H9 (cell line): ENCODE data around the gene FAM13A. TPM values are rescaled to one million over a fixed set of nuclear protein-coding genes. Genes with fewer than 3 reads are reported as not detected.

Experiments used
- DNase-seq: peaks from one replicate; pipeline ENCODE4 v3.0.0-alpha.2; 2017
- H2AFZ ChIP-seq: one replicate; pipeline ENCODE4 v1.6.1; 2013; ENCODE audit warnings: mild to moderate bottlenecking, low read length, control low read depth, moderate library complexity
- H2AK5ac ChIP-seq: 2 replicates; pipeline ENCODE4 v1.6.1; 2013; ENCODE audit warnings: low read length, control low read depth, mixed read lengths; ENCODE audit not compliant: insufficient read length
- H2BK120ac ChIP-seq: one replicate; pipeline ENCODE4 v1.6.1; 2013; ENCODE audit warnings: low read depth, mild to moderate bottlenecking, low read length, control low read depth, inconsistent platforms; ENCODE audit not compliant: poor library complexity, severe bottlenecking
- H2BK12ac ChIP-seq: 2 replicates; pipeline ENCODE4 v1.6.1; 2013; ENCODE audit warnings: low read length, control low read depth, mixed read lengths, low read depth; ENCODE audit not compliant: insufficient read length
- H2BK15ac ChIP-seq: 2 replicates; pipeline ENCODE4 v1.6.1; 2013; ENCODE audit warnings: low read depth, low read length, control low read depth
- H2BK20ac ChIP-seq: one replicate; pipeline ENCODE4 v1.6.1; 2013; ENCODE audit warnings: low read depth, mild to moderate bottlenecking, low read length, control low read depth, inconsistent platforms; ENCODE audit not compliant: poor library complexity, severe bottlenecking
- H2BK5ac ChIP-seq: 2 replicates; pipeline ENCODE4 v1.6.1; 2013; ENCODE audit warnings: low read length, control low read depth, mixed read lengths; ENCODE audit not compliant: insufficient read length
- H3K14ac ChIP-seq: 2 replicates; pipeline ENCODE4 v1.6.1; 2013; ENCODE audit warnings: low read length, control low read depth; ENCODE audit not compliant: insufficient read depth
- H3K18ac ChIP-seq: 2 replicates; pipeline ENCODE4 v1.6.1; 2013; ENCODE audit warnings: low read depth, mild to moderate bottlenecking, mixed read lengths, low read length, control low read depth; ENCODE audit not compliant: insufficient read length
- H3K23ac ChIP-seq: 2 replicates; pipeline ENCODE4 v1.6.1; 2013; ENCODE audit warnings: low read length, control low read depth, mixed read lengths, low read depth; ENCODE audit not compliant: insufficient read length
- H3K23me2 ChIP-seq: 2 replicates; pipeline ENCODE4 v1.6.1; 2013; ENCODE audit warnings: low read depth, mild to moderate bottlenecking, mixed read lengths, low read length, control low read depth; ENCODE audit not compliant: insufficient read length, poor library complexity, severe bottlenecking
- H3K27ac ChIP-seq: 2 replicates; pipeline ENCODE4 v1.5.1; 2013; ENCODE audit warnings: low read length, control low read depth, mixed read lengths, low read depth; ENCODE audit not compliant: insufficient read length
- H3K27me3 ChIP-seq: 2 replicates; pipeline ENCODE4 v1.6.1; 2013; ENCODE audit warnings: low read length, control low read depth, inconsistent platforms; ENCODE audit not compliant: insufficient read depth
- H3K4ac ChIP-seq: 2 replicates; pipeline ENCODE4 v1.6.1; 2013; ENCODE audit warnings: low read depth, mild to moderate bottlenecking, control low read depth, inconsistent platforms, low read length, moderate library complexity
- H3K4me1 ChIP-seq: 2 replicates; pipeline ENCODE4 v1.6.1; 2013; ENCODE audit warnings: low read length, control low read depth, inconsistent platforms; ENCODE audit not compliant: insufficient read depth
- H3K4me2 ChIP-seq: 2 replicates; pipeline ENCODE4 v1.6.1; 2013; ENCODE audit warnings: low read length, control low read depth, mixed read lengths; ENCODE audit not compliant: insufficient read length, insufficient read depth
- H3K56ac ChIP-seq: 2 replicates; pipeline ENCODE4 v1.6.1; 2013; ENCODE audit warnings: low read depth, mild to moderate bottlenecking, mixed read lengths, low read length, control low read depth; ENCODE audit not compliant: insufficient read length
- H3K79me1 ChIP-seq: 2 replicates; pipeline ENCODE4 v1.6.1; 2013; ENCODE audit warnings: low read depth, mild to moderate bottlenecking, moderate library complexity, low read length, control low read depth, inconsistent platforms; ENCODE audit not compliant: insufficient read depth, poor library complexity, severe bottlenecking
- H3K79me2 ChIP-seq: 2 replicates; pipeline ENCODE4 v1.6.1; 2013; ENCODE audit warnings: low read length, control low read depth, inconsistent platforms; ENCODE audit not compliant: insufficient read depth
- H3K9ac ChIP-seq: 2 replicates; pipeline ENCODE4 v1.6.1; 2013; ENCODE audit warnings: low read length, control low read depth, mixed read lengths; ENCODE audit not compliant: insufficient read length; ENCODE audit errors: extremely low read depth
- H3K9me3 ChIP-seq: one replicate; pipeline ENCODE4 v1.6.1; 2013; ENCODE audit warnings: low read depth, low read length, inconsistent platforms; ENCODE audit not compliant: control insufficient read depth
- H3T11ph ChIP-seq: one replicate; pipeline ENCODE4 v1.6.1; 2013; ENCODE audit warnings: mild to moderate bottlenecking, low read length, control low read depth, inconsistent platforms
- H4K20me1 ChIP-seq: one replicate; pipeline ENCODE4 v1.6.1; 2013; ENCODE audit not compliant: control insufficient read depth, insufficient read length, insufficient read depth
- H4K5ac ChIP-seq: 2 replicates; pipeline ENCODE4 v1.6.1; 2013; ENCODE audit warnings: low read depth, mild to moderate bottlenecking, mixed read lengths, low read length, control low read depth; ENCODE audit not compliant: insufficient read length
- H4K8ac ChIP-seq: replicated peaks from 2 replicates; pipeline ENCODE4 v1.6.1; 2013; ENCODE audit warnings: low read length, control low read depth, mixed read lengths, low read depth; ENCODE audit not compliant: insufficient read length
- H4K91ac ChIP-seq: 2 replicates; pipeline ENCODE4 v1.6.1; 2013; ENCODE audit warnings: low read depth, mild to moderate bottlenecking, moderate library complexity, mixed read lengths, low read length, control low read depth; ENCODE audit not compliant: insufficient read length
- H3K27ac Mint-ChIP-seq, 3 experiments: 2 replicates in 2 of 3; 3 replicates in 1 of 3; pipeline ENCODE4 v1.8.0; 2020 to 2021; ENCODE audit warnings: mixed read lengths in 3 of 3, mild to moderate bottlenecking in 1 of 3, moderate library complexity in 1 of 3
- H3K27me3 Mint-ChIP-seq: 2 replicates; pipeline ENCODE4 v1.8.0; 2021; ENCODE audit warnings: low read depth, mild to moderate bottlenecking, moderate library complexity, mixed read lengths
- H3K36me3 Mint-ChIP-seq, 3 experiments: 2 replicates in 2 of 3; 3 replicates in 1 of 3; pipeline ENCODE4 v1.8.0; 2020 to 2021; ENCODE audit warnings: low read depth in 3 of 3, mixed read lengths in 3 of 3; ENCODE audit not compliant: insufficient read depth in 1 of 3
- H3K4me1 Mint-ChIP-seq, 2 experiments: 2 replicates each; pipeline ENCODE4 v1.8.0; 2020; ENCODE audit warnings: mixed read lengths in 2 of 2
- H3K4me3 Mint-ChIP-seq, 2 experiments: 2 replicates in 1 of 2; 3 replicates in 1 of 2; pipeline ENCODE4 v1.8.0; 2020 to 2021; ENCODE audit warnings: mild to moderate bottlenecking in 2 of 2, mixed read lengths in 2 of 2, moderate library complexity in 1 of 2
- H3K9me3 Mint-ChIP-seq, 2 experiments: 2 replicates in 1 of 2; 3 replicates in 1 of 2; pipeline ENCODE4 v1.8.0; 2020; ENCODE audit warnings: mild to moderate bottlenecking in 2 of 2, mixed read lengths in 2 of 2, moderate library complexity in 1 of 2
- CTCF ChIP-seq: fragments of 200-600 bp; sonication (generic); conservative IDR thresholded peaks from 3 replicates; pipeline ENCODE4 v1.8.0; 2021; ENCODE audit warnings: antibody characterized with exemption, mild to moderate bottlenecking
- WGBS: extraction: QIAGEN DNeasy Blood & Tissue Kit; methylation state at CpG from one replicate; pipeline ENCODE4 v1.1.7; 2013; ENCODE audit warnings: missing lambda C conversion rate, low lambda C conversion rate, mixed read lengths; ENCODE audit not compliant: insufficient read length; ENCODE audit errors: extremely low coverage; 5-methylcytosine and 5-hydroxymethylcytosine counted together
- total RNA-seq: library from RNA; stranded (reverse); gene quantifications from 2 replicates; pipeline ENCODE4 v1.2.1, GENCODE V29; 2021

Gene FAM13A
- total RNA-seq, 1 experiment from 2014 or later, result 12.7 TPM

- Mint-ChIP-seq H3K4me1 (no peaks in the 10 kb centered on the region), H3K36me3 (peaks cover 5 to 18% (median 10%) of the 10 kb centered on the region in 3 experiments), H3K27me3 (no peaks in the 10 kb centered on the region), H3K27ac (no peak overlapping the region), H3K4me3 (no peak overlapping the region), H3K9me3 (peaks cover 5% of the 10 kb centered on the region in 2 experiments; a peak in 4 of 5 replicates)
- Histone ChIP-seq H4K8ac (no peak overlapping the region), H2BK120ac (no peak overlapping the region), H3K4me1 (no peaks in the 10 kb centered on the region), H2BK5ac (no peak overlapping the region), H3K27ac (no peak overlapping the region), H3K9ac (no peak overlapping the region), H3K18ac (no peak overlapping the region), H3K27me3 (no peaks in the 10 kb centered on the region), H3K23ac (no peak overlapping the region), H3K4ac (no peak overlapping the region), H4K5ac (no peak overlapping the region), H3K23me2 (no peaks in the 10 kb centered on the region), H2BK15ac (no peak overlapping the region), H2BK20ac (no peak overlapping the region), H2BK12ac (no peak overlapping the region), H2AK5ac (no peak overlapping the region), H3T11ph (no peak overlapping the region), H4K20me1 (no peaks in the 10 kb centered on the region), H3K14ac (no peak overlapping the region), H3K79me2 (no peaks in the 10 kb centered on the region), H3K56ac (no peak overlapping the region), H4K91ac (no peak overlapping the region), H3K4me2 (no peak overlapping the region), H3K79me1 (no peaks in the 10 kb centered on the region), H3K9me3 (no peaks in the 10 kb centered on the region), H2AFZ (no peak overlapping the region)
- DNase-seq, result no peak
- WGBS, result no CpG with 5 or more reads among the region's 1 CpG
- TF ChIP-seq CTCF, result no peak
Measured at GRCh38 chr4:88928852-88929251, 128.1 kb downstream of the FAM13A start.
